H1 (cell line): ENCODE data around the gene LRRIQ3. TPM values are rescaled to one million over a fixed set of nuclear protein-coding genes. Genes with fewer than 3 reads are reported as not detected.

Source experiments
- CTCF ChIA-PET: fragments of 300-600 bp; sonication (Branson Sonifier 250); formaldehyde crosslinking; loops from one replicate; lab custom pipeline; 2021; ENCODE audit not compliant: partially characterized antibody; lab: Charles Lee
- POLR2A ChIA-PET: fragments of 300-600 bp; sonication (Branson Sonifier 250); formaldehyde crosslinking; loops from one replicate; lab custom pipeline; 2021; ENCODE audit warnings: inconsistent platforms; ENCODE audit not compliant: partially characterized antibody; lab: Charles Lee
- DNase-seq, 2 experiments: peaks; one replicate each; pipeline versions ENCODE4 v3.0.0 to v3.0.0-alpha.2; 2010 to 2022; ENCODE audit warnings: low spot score in 2 of 2, low read depth in 1 of 2, mixed read lengths in 1 of 2
- FAIRE-seq: peaks from 2 replicates; lab custom pipeline; 2011; peaks lifted over from hg19 to GRCh38; lab: Jason Lieb, UNC
- H2AFZ ChIP-seq: 2 replicates; pipeline ENCODE4 v1.8.1; 2012; ENCODE audit warnings: low read length, inconsistent platforms
- H2AK5ac ChIP-seq: 2 replicates; pipeline ENCODE4 v1.6.1; 2013; ENCODE audit warnings: low read depth, low read length
- H2BK120ac ChIP-seq: replicated peaks from 2 replicates; pipeline ENCODE3; 2013; ENCODE audit warnings: low read depth, low read length, inconsistent platforms
- H2BK12ac ChIP-seq: 2 replicates; pipeline ENCODE4 v1.6.1; 2013; ENCODE audit warnings: low read depth, low read length
- H2BK15ac ChIP-seq: 2 replicates; pipeline ENCODE4 v1.6.1; 2013; ENCODE audit warnings: low read length
- H2BK20ac ChIP-seq: 2 replicates; pipeline ENCODE4 v1.6.1; 2013; ENCODE audit warnings: low read length
- H2BK5ac ChIP-seq: 2 replicates; pipeline ENCODE4 v1.6.1; 2013; ENCODE audit warnings: low read depth, low read length
- H3K14ac ChIP-seq: 2 replicates; pipeline ENCODE4 v1.6.1; 2013; ENCODE audit warnings: inconsistent platforms; ENCODE audit not compliant: insufficient read length
- H3K18ac ChIP-seq: 2 replicates; pipeline ENCODE4 v1.6.1; 2013; ENCODE audit warnings: low read length; ENCODE audit errors: extremely low read depth
- H3K23ac ChIP-seq: 2 replicates; pipeline ENCODE4 v1.6.1; 2013; ENCODE audit warnings: inconsistent platforms; ENCODE audit not compliant: insufficient read length
- H3K23me2 ChIP-seq: 2 replicates; pipeline ENCODE4 v1.6.1; 2013; ENCODE audit warnings: low read depth, low read length
- H3K27ac ChIP-seq: 2 replicates; pipeline ENCODE4 v1.6.1; 2011; ENCODE audit warnings: low read depth, low read length, inconsistent platforms
- H3K27me3 ChIP-seq, 4 experiments: replicated peaks in 1 of 4; 1 replicate in 1 of 4; 2 replicates in 3 of 4; pipeline versions ENCODE4 v1.6.1 to v1.8.1; 2011 to 2013; ENCODE audit warnings: low read length in 3 of 4, mild to moderate bottlenecking in 3 of 4, inconsistent platforms in 2 of 4, mixed read lengths in 2 of 4, moderate library complexity in 1 of 4; ENCODE audit not compliant: control insufficient read depth in 3 of 4, insufficient read depth in 3 of 4; ENCODE audit errors: extremely low read depth in 1 of 4
- H3K36me3 ChIP-seq, 4 experiments: 2 replicates each; pipeline versions ENCODE4 v1.6.1 to v1.8.1; 2011 to 2013; ENCODE audit warnings: mild to moderate bottlenecking in 4 of 4, low read length in 3 of 4, moderate library complexity in 2 of 4, control low read depth in 1 of 4, inconsistent platforms in 1 of 4; ENCODE audit not compliant: insufficient read depth in 4 of 4, control insufficient read depth in 2 of 4
- H3K4ac ChIP-seq: replicated peaks from 2 replicates; pipeline ENCODE3; 2013; ENCODE audit warnings: low read length, low read depth, mixed read lengths, inconsistent platforms; ENCODE audit not compliant: insufficient read length
- H3K4me1 ChIP-seq, 4 experiments: replicated peaks in 1 of 4; 1 replicate in 1 of 4; 2 replicates in 3 of 4; pipeline versions ENCODE4 v1.6.1 to v1.8.1; 2011 to 2013; ENCODE audit warnings: low read length in 3 of 4, inconsistent platforms in 2 of 4, mixed read lengths in 1 of 4; ENCODE audit not compliant: insufficient read depth in 4 of 4, control insufficient read depth in 3 of 4
- H3K4me2 ChIP-seq, 2 experiments: 2 replicates each; pipeline versions ENCODE4 v1.6.1 to v1.8.1; 2011 to 2013; ENCODE audit warnings: low read depth in 2 of 2, low read length in 2 of 2, control low read depth in 1 of 2, inconsistent platforms in 1 of 2, mild to moderate bottlenecking in 1 of 2; ENCODE audit not compliant: insufficient read depth in 1 of 2
- H3K4me3 ChIP-seq, 4 experiments: fragments of 200-600, 300-600 bp in 1 of 4; sonication (generic), shearing (Covaris generic), sonication (Bioruptor Twin) in 1 of 4; 2 replicates each; pipeline versions ENCODE4 v1.5.1 to v1.8.1; 2011 to 2016; ENCODE audit warnings: low read length in 4 of 4, low read depth in 3 of 4, control low read depth in 2 of 4, inconsistent platforms in 2 of 4, mild to moderate bottlenecking in 2 of 4, mixed read lengths in 1 of 4, moderate library complexity in 1 of 4; ENCODE audit not compliant: insufficient read depth in 2 of 4; ENCODE audit errors: extremely low read depth in 1 of 4
- H3K56ac ChIP-seq: replicated peaks from 2 replicates; pipeline ENCODE3; 2013; ENCODE audit warnings: low read depth, mild to moderate bottlenecking, mixed read lengths, low read length, inconsistent platforms; ENCODE audit not compliant: insufficient read length
- H3K79me1 ChIP-seq: 2 replicates; pipeline ENCODE4 v1.6.1; 2013; ENCODE audit warnings: low read depth, low read length, control low read depth
- H3K79me2 ChIP-seq, 2 experiments: 2 replicates each; pipeline versions ENCODE4 v1.6.1 to v1.8.1; 2012 to 2013; ENCODE audit warnings: low read length in 2 of 2, mild to moderate bottlenecking in 2 of 2, inconsistent platforms in 1 of 2; ENCODE audit not compliant: insufficient read depth in 2 of 2, control insufficient read depth in 1 of 2
- H3K9ac ChIP-seq, 4 experiments: replicated peaks in 1 of 4; 1 replicate in 1 of 4; 2 replicates in 3 of 4; pipeline versions ENCODE4 v1.6.1 to v1.8.1; 2011 to 2013; ENCODE audit warnings: low read depth in 3 of 4, low read length in 3 of 4, control low read depth in 2 of 4, mild to moderate bottlenecking in 2 of 4, moderate library complexity in 2 of 4, inconsistent platforms in 1 of 4; ENCODE audit errors: extremely low read depth in 1 of 4
- H3K9me3 ChIP-seq, 2 experiments: 2 replicates each; pipeline versions ENCODE4 v1.6.1 to v1.8.1; 2012 to 2013; ENCODE audit warnings: mild to moderate bottlenecking in 2 of 2, moderate library complexity in 2 of 2, control low read depth in 1 of 2, inconsistent platforms in 1 of 2, low read depth in 1 of 2, low read length in 1 of 2, mixed read lengths in 1 of 2; ENCODE audit not compliant: insufficient read depth in 2 of 2
- H4K20me1 ChIP-seq, 2 experiments: replicated peaks in 1 of 2; 2 replicates each; pipeline versions ENCODE3 to v1.8.1; 2011 to 2013; ENCODE audit warnings: inconsistent platforms in 2 of 2, low read length in 2 of 2, mild to moderate bottlenecking in 1 of 2; ENCODE audit not compliant: insufficient read depth in 2 of 2, control insufficient read depth in 1 of 2
- H4K5ac ChIP-seq: 2 replicates; pipeline ENCODE4 v1.6.1; 2013; ENCODE audit warnings: low read length, low read depth, mixed read lengths, inconsistent platforms; ENCODE audit not compliant: insufficient read length
- H4K8ac ChIP-seq: 2 replicates; pipeline ENCODE4 v1.8.0; 2013; ENCODE audit warnings: mild to moderate bottlenecking, moderate library complexity, low read length, inconsistent platforms; ENCODE audit not compliant: insufficient read depth; ENCODE audit errors: extremely low read depth
- H4K91ac ChIP-seq: replicated peaks from 2 replicates; pipeline ENCODE3; 2013; ENCODE audit warnings: low read length, mixed read lengths, inconsistent platforms; ENCODE audit not compliant: insufficient read length
- CBX5 ChIP-seq: fragments of 300-800, 300-1000 bp; sonication (generic); IDR thresholded peaks from 2 replicates; pipeline ENCODE4 v1.7.1; 2016; ENCODE audit warnings: antibody characterized with exemption, low read length, low read depth
- CREB1 ChIP-seq: IDR thresholded peaks from 2 replicates; pipeline ENCODE4 v1.6.1; 2012; ENCODE audit warnings: inconsistent platforms
- HDAC6 ChIP-seq: IDR thresholded peaks from one replicate; pipeline ENCODE4 v1.7.1; 2012; ENCODE audit warnings: low read depth, mild to moderate bottlenecking, inconsistent platforms, low read length, moderate library complexity
- NRF1 ChIP-seq: IDR thresholded peaks from 2 replicates; pipeline ENCODE4 v1.6.1; 2011; ENCODE audit warnings: mild to moderate bottlenecking, low read depth, low read length, improper control_type of control experiment
- PHF8 ChIP-seq: fragments of 200-600 bp; sonication (generic); conservative IDR thresholded peaks from 2 replicates; pipeline ENCODE4 v1.7.1; 2012; ENCODE audit warnings: low read depth, mild to moderate bottlenecking, inconsistent platforms, low read length, moderate library complexity
- POLR2A ChIP-seq, 2 experiments: IDR thresholded peaks; 1 replicate in 1 of 2; 2 replicates in 1 of 2; pipeline ENCODE4 v1.6.1; 2011; ENCODE audit warnings: low read depth in 2 of 2, low read length in 2 of 2, mild to moderate bottlenecking in 2 of 2; ENCODE audit errors: control extremely low read depth in 1 of 2
- POU5F1 ChIP-seq: IDR thresholded peaks from 2 replicates; pipeline ENCODE4 v1.6.1; 2011; ENCODE audit warnings: low read depth, mild to moderate bottlenecking, low read length, moderate library complexity
- RAD21 ChIP-seq, 2 experiments: IDR thresholded peaks in 1 of 2; conservative IDR thresholded peaks in 1 of 2; 2 replicates each; pipeline ENCODE4 v1.6.1; 2011; ENCODE audit warnings: low read depth in 2 of 2, low read length in 2 of 2, improper control_type of control experiment in 1 of 2, inconsistent platforms in 1 of 2, mild to moderate bottlenecking in 1 of 2, moderate library complexity in 1 of 2
- RNF2 ChIP-seq: fragments of 200-900, 300-1000 bp; sonication (generic); IDR thresholded peaks from 2 replicates; pipeline ENCODE4 v1.7.1; 2016; ENCODE audit warnings: borderline replicate concordance, low read depth, mild to moderate bottlenecking, antibody characterized with exemption, low read length; ENCODE audit not compliant: poor library complexity, severe bottlenecking; ENCODE audit errors: missing control alignments
- SAP30 ChIP-seq: fragments of 300-600 bp; sonication (generic); IDR thresholded peaks from 2 replicates; pipeline ENCODE4 v1.7.1; 2012; ENCODE audit warnings: low read length, moderate library complexity, mild to moderate bottlenecking, inconsistent platforms; ENCODE audit not compliant: insufficient read depth, insufficient replicate concordance
- SIRT6 ChIP-seq: IDR thresholded peaks from one replicate; pipeline ENCODE4 v1.7.1; 2012; ENCODE audit warnings: low read length, inconsistent platforms
- SP1 ChIP-seq: IDR thresholded peaks from 2 replicates; pipeline ENCODE4 v1.6.1; 2011; ENCODE audit warnings: low read depth, low read length
- SRF ChIP-seq: IDR thresholded peaks from 2 replicates; pipeline ENCODE4 v1.6.1; 2011; ENCODE audit warnings: mild to moderate bottlenecking, low read depth, low read length, moderate library complexity
- TAF1 ChIP-seq: IDR thresholded peaks from 2 replicates; pipeline ENCODE4 v1.6.1; 2011; ENCODE audit warnings: mild to moderate bottlenecking, low read depth, low read length
- TCF12 ChIP-seq: IDR thresholded peaks from 2 replicates; pipeline ENCODE4 v1.6.1; 2011; ENCODE audit warnings: low read depth, mild to moderate bottlenecking, low read length
- WGBS, 2 experiments: shearing (Covaris generic) in 1 of 2; methylation state at CpG; one replicate each; pipeline versions ENCODE4 v1.1.6 to v1.1.7; 2013 to 2015; ENCODE audit warnings: low lambda C conversion rate in 2 of 2, mixed read lengths in 2 of 2, inconsistent platforms in 1 of 2, low coverage in 1 of 2, missing lambda C conversion rate in 1 of 2; ENCODE audit not compliant: insufficient replicate concordance in 2 of 2, insufficient coverage in 1 of 2, insufficient read length in 1 of 2; ENCODE audit errors: extremely low coverage in 1 of 2, missing lambda C conversion rate in 1 of 2; 5-methylcytosine and 5-hydroxymethylcytosine counted together
- polyA plus RNA-seq, 7 experiments: library from polyadenylated mRNA; depleted of rRNA in 3 of 7; stranded (reverse) in 5 of 7; unstranded in 2 of 7; fragments of >200 nt in 5 of 7; fragments of 200-250 nt in 2 of 7; gene quantifications; 1 replicate in 5 of 7; 2 replicates in 1 of 7; 4 replicates in 1 of 7; pipeline versions ENCODE4 v1.2.1 to v1.2.3, GENCODE V29; 2011 to 2013; ENCODE audit warnings: missing spikeins in 2 of 7, mixed read lengths in 2 of 7
- total RNA-seq: library from RNA; stranded (reverse); fragmentation: NEBNext Ultra II Directional; extraction: Animal tissue kit (Norgen Biotek cat#: 25700); gene quantifications from 2 replicates; pipeline ENCODE4 v1.2.1, GENCODE V29; 2021

The LRRIQ3 gene
- total and polyA plus RNA-seq, 2 of the 8 experiments (the other 6 are each of a cell fraction or from before 2014, with no cell fraction given) = 0.08 to 0.19 TPM

DNA sequence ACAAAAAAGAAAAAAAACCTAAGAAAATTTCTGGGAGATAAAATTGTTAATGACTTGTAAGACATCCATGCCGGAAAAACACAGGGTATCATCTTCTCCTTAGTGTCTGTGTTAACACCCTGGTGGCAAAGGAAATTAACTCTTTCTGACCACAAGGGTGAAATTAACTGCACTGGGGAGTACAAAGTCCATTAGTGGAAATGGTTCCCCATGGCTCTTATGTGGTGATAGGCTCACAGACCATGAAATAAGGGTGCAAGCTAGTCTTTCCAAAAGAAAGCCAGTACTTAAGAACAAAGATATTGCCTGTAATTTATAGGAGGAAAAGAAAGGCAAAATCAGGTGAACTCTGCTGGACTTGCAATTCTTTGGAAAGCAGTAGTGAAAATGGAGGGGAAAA is 185.4 kb downstream of the LRRIQ3 start:
- Histone ChIP-seq H3K27ac (no peak overlapping the region), H4K5ac (no peak overlapping the region), H3K56ac (no peak overlapping the region), H4K91ac (no peak overlapping the region), H3K27me3 (no peaks in the 10 kb centered on the region), H2AK5ac (no peak overlapping the region), H3K79me1 (no peaks in the 10 kb centered on the region), H3K4me1 (no peaks in the 10 kb centered on the region), H2BK5ac (no peak overlapping the region), H4K20me1 (no peaks in the 10 kb centered on the region), H4K8ac (no peak overlapping the region), H2AFZ (no peak overlapping the region), H3K9me3 (no peaks in the 10 kb centered on the region), H2BK12ac (no peak overlapping the region), H2BK15ac (no peak overlapping the region), H2BK20ac (no peak overlapping the region), H2BK120ac (no peak overlapping the region), H3K23ac (no peak overlapping the region), H3K36me3 (no peaks in the 10 kb centered on the region), H3K4me3 (no peak overlapping the region), H3K18ac (no peak overlapping the region), H3K23me2 (no peaks in the 10 kb centered on the region), H3K4me2 (no peak overlapping the region), H3K9ac (no peak overlapping the region), H3K79me2 (no peaks in the 10 kb centered on the region), H3K4ac (no peak overlapping the region), H3K14ac (no peak overlapping the region)
- ChIA-PET CTCF (interaction anchor here (0.7 to 1.2 kb wide), 2 partner anchors 491 to 721 kb away, joined by 3 to 4 read pairs; no protein-coding TSS in a partner anchor), POLR2A (no interaction called here)
- no peak for FAIRE-seq
- DNase-seq = no peak
- 54% methylated on average over 1 of the region's 1 CpG; no CpG with 5 or more reads in 1 of the 2 experiments for WGBS, 2 experiments
- TF ChIP-seq POLR2A (IDR thresholded peaks at IDR 0.05; ENCODE audit: control extremely low read depth in 1 of 2, low read depth in 2 of 2, low read length in 2 of 2) (no peak), NRF1 (no peak), POU5F1 (no peak), HDAC6 (no peak), CREB1 (no peak), TAF1 (no peak), TCF12 (no peak), SAP30 (no peak), SIRT6 (no peak), RNF2 (no peak), CBX5 (no peak), RAD21 (IDR thresholded peaks at IDR 0.05 in 1 of 2, conservative IDR thresholded peaks at IDR 0.05 in 1 of 2; ENCODE audit: low read depth in 2 of 2, low read length in 2 of 2) (no peak), SP1 (no peak), SRF (no peak), PHF8 (no peak)
